HPDE6-E6E7 (cell line): Measurements from ENCODE around the gene SH2B2.

Experiments
- DNase-seq: peaks from one replicate; pipeline ENCODE4 v3.0.0; 2011; ENCODE audit warnings: missing footprints; ENCODE audit errors: extremely low spot score

The SH2B2 gene

DNA sequence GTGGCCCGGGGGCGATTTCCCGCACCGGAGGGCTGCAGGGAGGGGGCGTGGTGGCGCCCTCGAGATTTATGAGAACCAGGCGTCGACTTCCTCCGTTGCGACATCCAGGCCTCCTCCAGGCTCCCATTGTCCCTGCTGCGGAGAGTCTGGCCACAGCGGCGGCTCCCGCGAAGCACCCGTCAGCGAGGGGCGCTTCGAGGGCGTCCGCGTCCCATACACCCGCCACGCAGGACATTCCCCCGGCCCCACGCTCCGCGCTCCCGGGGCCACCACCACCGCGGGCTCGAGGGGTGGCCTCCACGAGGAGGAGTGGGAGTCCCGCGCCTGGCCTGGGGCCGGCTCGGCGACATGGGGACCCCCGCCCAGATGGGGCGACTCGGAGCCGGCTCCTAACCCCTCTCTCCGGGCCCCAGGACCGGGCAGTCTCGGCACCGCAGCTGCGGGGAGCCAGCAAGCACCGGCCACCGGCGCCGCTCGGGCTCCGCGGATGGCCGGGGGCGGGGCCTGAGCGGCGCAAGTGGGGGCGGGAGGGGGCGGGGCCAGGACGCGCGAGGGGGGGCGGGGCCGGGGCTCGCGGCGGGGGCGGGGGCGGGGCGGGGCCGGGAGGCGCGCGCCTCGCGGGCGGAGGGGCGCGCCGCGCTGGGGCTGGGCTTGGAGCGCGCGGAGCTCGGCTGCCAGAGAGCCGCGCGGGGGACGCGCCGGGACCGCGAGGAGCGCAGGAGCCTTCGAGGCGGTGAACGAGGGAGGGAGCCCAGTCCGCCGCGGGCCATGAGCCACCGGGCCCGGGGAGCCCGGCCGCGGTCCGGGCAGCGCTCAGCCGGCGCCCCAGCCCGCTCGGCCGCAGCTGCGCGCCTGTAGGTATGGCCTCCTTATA is at the start of gene SH2B2:
TSS of gene SH2B2 (plus strand) at position 632 of the 874 bp plus-strand sequence. CDS start 13,683 bp downstream, outside the sequence.
- DNase-seq, result no peak

DNA sequence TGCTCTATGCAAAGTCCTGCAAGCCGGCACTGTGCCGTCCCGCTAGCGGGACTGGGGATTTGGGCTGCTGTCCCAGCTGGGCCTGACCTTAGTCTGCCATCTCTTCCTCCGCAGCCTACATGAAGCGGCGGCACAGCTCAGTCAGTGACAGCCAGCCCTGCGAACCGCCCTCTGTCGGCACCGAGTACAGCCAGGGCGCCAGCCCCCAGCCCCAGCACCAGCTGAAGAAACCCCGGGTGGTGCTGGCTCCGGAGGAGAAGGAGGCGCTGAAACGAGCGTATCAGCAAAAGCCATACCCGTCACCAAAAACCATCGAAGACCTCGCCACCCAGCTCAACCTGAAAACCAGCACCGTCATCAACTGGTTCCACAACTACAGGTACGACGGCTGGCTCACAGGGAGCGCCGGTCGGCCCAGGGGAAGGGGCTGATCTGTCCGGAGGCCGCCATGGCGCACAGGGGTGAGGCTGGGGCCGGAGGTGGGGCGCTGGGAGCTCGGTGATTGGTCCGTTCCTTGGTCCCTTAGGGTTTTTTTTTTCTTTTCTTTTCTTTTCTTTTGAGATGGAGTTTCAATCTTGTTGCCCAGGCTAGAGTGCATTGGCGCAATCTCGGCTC is 47.4 kb upstream of the SH2B2 start:
- DNase-seq, result no peak

DNA sequence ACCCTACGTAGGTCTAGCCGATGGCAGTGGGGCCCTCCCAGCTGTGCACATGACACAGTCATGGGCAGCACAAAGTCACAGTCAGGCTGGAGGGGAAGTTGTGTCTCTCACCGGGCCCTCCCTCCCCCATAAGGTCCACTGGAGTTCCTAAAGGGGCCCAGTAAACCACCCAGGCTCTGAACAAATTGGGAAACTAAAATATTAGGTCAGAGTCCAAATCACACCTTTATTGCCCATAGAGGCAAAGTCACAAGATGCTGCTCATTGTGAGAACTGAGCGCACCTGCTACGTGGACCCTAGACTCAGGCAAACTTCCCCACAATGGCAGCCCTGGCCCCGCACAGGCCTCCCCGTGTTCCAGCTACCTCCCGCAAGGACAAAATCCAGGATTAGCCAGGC is 45.2 kb upstream of the SH2B2 start:
- DNase-seq, result no peak

DNA sequence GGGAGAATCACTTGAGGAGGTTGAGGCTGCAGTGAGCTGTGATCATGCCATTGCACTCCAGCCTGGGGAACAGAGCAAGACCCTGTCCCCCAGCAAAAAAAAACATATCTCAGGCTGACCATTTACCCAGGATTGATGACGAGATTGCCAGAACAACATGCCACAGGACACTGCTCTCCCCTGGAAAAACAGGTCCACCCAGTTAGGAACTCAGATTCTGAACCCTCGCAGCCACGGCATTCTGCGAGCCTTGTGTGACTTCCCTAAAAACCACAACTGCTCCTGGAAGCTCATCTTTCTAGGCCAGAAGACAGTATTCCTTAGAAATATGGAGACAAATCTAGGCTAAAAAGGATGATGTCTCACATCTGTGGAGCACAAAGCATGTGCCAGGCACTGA is 42.1 kb upstream of the SH2B2 start:
- DNase-seq, result no peak

DNA sequence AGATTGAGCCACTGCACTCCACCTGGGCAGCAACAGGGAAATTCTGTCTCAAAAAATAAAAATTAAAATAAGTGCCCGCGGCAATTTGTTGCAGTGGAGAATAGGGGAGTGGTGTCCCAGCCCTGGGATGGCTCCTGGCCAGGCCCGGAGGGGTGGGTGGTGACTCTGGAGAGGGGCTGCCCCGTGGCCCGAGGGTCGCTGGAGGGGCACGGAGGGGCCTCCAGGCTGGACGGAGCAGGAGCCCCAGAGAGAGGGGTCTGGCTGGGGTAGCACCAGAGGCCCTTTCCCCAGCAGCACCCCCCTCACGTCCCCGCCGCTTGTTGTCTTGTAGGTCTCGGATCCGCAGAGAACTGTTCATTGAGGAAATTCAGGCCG is 38.6 kb upstream of the SH2B2 start:
- no peak for DNase-seq

DNA sequence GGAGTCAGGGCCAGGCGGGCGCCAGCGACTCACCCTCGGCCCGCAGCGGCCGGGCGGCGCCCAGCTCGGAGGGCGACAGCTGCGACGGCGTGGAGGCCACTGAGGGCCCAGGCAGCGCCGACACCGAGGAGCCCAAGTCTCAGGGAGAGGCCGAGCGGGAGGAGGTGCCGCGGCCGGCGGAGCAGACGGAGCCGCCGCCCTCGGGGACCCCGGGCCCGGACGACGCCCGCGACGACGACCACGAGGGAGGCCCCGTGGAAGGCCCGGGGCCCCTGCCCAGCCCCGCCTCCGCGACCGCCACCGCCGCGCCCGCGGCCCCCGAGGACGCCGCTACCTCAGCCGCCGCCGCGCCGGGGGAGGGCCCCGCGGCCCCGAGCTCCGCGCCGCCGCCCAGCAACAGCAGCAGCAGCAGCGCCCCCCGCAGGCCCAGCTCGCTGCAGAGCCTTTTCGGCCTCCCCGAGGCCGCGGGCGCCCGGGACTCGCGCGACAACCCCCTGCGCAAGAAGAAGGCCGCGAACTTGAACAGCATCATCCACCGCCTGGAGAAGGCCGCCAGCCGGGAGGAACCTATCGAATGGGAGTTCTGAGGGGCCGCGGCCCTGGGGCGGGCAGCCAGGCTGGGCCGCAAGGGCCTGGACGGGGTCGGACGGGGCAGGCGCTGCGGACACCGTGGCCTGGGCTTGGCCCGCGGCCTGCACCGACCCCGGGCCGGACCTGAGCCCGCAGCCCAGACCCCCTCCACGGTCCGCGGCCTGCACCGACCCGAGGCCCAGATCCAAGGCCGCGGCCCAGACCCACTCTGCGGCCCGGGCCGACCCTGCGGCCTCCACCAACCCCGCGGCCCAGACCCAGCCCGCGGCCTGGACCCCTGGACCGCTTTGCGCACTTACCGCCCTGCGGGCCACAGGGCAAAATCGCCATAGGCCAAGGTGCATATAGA is 37.9 kb upstream of the SH2B2 start:
- no peak for DNase-seq

DNA sequence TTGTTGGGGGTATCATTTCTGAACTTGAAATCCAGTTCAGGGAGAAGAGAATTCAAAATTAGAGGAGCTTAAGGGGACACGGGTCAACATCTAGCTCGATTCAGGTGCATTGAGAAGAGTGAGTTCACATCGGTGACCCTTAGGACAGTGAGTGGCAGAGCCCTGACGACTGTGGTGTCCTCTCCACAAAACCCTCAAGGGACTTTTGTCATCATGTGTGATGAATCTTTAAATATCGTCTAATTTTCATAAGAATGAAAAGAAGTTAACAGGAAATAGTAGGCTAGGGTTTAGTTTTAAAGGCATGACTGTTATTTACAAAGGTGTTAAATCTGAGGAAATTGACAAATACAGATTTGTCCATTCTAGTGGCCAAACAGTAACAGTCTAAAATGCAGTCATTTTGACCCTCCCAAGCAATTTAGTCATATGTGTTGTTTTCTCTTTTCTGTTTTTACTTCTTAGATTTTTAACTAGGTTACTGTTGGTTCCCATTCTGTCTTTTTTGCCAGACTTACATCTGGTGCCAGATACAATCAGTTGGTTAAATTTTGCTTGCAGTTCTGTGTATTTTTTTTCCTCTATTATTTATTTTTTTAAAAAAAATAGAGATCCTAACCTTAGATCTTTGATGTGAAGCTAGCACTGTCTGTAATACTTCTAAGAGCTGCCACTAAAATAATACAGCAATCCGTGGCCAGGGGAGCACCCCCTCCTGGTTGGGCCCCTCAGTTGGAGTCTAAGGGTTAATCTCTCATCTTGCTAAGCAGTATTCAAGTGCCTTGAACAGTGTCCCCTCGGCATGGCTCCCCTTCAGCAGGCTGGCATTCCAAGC is 34.9 kb upstream of the SH2B2 start:
- DNase-seq, result no peak

DNA sequence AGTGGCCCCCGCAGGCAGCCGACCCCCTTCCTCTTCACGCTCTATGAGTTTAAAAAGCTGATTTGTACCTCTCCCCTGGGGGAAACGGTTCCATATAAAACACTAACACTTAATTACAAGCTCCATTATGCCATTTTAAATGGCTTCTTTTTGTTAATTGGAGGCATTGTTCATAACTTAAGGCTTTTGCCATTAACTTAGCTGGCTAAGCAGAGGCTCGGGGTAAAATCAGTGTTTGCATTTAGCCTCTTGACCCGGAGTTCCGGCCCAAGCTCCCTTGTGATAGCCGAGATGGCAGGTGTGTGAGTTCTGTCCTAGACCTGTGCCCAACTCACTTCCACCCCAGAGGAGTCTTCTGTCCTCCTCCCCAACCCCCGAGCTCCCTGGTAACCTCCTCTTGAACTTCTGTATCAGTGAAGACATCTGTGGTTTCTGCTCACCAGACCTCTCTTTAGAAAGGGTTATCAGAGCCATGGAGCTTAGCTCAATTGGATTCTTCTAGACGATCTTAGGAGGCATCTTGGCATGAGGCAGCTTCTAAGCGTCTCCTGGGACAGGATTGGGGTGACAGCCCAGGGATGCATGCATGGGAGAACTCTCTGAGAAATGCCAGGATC is 34.2 kb upstream of the SH2B2 start:
- DNase-seq, result no peak

DNA sequence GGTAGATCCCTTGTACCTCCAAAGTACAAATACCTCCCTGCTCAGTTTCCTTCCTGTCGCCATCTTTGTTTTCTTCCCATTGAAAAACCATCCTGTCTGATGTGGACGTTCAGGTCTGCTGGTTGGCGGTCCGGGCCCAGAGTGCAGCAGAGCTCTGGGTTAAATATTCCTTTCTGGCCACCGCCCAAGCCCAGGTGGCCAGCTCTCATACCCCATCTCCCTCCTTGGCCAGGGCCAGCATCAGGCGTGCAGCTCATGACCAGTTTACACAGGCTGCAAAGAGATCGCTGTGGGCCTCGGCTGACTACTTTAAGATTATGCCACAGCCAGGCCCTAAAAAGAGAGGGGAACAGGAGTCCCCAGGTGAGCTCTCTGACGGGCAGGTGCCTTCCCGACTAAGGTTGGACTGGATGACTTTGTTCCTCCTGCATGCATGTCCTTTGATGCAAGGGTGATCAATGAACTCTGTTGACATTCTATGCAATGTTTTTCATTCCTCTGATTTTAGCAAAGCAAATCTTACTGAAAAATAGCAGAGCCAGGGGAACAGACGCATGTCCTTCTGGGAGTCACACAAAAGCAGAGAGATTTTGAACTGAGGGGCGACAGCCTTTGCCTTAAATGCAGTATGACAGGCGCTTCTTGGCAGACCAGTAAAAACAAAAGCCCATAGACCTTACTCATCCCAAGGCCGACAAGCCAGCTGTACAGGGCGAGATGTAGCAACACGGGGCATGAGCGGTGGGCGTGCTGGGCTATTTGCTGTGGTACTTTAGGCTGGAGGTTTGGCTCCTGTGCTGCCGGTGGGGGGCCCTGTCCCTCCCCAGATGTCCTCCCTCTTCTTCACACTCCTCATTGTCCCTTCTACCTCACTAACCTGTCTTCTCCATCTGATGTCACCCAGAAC is 33.3 kb upstream of the SH2B2 start:
- no peak for DNase-seq

DNA sequence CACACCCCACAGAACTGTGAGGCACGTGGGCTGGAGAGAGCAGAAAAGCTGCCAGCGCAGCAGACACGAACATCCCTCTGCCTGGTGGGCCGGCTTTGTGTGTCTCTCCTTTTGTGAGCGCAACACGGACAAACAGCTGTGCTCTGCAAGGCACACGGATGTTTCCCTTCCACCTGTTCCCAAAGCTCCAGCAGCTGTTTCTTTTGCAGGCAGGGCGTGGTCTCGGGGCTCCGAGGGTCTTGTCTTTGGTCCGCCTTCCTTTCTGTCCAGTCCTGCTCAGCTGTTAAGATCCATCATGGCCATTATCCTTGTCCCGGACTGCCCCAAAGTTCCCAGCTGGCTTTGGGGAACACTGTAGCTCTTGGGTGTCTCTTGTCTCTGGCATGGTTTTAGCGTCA is 32.7 kb upstream of the SH2B2 start:
- DNase-seq, result no peak

DNA sequence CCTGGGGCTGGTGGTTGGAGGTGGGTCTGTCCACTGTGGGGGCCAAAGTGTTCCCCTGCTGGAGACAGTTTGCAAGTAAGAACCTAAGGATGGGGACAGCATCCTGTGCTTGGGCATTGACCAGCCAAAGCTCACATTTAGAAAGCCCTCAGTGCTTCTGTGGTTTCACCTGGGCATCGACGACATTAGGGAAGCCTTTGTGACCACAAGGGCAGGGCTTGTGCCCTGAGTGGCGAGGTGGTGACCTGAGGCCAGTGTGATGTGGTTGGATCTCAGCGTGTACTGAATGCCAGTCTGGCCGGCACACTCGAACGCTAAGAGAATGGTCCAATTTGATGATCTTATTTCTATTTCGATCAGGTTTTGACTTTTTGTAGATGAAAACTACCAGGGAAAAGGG is 32.1 kb upstream of the SH2B2 start:
- DNase-seq, result no peak

DNA sequence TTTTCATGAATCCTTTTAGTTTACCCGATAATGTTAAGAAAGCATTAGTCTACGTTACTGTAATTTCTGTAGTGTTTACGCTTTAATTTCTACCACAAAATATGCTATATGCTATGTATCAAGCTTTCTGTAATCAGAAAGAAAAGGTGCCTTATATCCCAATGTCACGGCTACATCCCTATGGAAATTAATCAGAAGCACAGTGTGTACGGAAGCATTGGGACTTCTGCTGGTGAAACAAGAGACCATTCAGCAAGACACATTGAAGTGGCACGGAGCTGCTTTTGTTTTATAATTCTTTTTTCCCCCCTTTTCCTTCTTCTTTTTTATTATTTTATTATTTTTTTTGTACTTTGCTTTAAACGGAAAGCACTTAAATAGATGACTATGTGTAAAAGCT is 31.2 kb upstream of the SH2B2 start:
- no peak for DNase-seq

DNA sequence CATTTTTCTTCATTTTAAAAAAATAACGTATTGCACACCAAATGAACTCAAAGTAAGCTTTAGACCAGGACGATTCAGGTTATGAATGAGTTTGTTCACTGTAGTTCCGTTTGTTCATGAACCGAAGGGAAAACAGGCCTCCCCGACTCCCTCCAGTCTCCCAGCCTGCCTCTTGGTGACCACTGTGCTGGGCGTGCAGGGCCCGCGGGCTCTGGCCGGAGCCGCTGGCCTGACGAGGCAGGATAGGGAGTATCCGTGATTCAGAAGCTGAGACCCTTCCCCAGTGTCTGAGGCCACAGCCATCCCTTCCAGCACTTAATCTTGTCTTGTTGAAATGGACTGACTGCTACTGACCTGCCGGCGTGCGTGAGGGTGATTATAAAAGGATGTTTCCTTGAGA is 30.8 kb upstream of the SH2B2 start:
- DNase-seq, result no peak

DNA sequence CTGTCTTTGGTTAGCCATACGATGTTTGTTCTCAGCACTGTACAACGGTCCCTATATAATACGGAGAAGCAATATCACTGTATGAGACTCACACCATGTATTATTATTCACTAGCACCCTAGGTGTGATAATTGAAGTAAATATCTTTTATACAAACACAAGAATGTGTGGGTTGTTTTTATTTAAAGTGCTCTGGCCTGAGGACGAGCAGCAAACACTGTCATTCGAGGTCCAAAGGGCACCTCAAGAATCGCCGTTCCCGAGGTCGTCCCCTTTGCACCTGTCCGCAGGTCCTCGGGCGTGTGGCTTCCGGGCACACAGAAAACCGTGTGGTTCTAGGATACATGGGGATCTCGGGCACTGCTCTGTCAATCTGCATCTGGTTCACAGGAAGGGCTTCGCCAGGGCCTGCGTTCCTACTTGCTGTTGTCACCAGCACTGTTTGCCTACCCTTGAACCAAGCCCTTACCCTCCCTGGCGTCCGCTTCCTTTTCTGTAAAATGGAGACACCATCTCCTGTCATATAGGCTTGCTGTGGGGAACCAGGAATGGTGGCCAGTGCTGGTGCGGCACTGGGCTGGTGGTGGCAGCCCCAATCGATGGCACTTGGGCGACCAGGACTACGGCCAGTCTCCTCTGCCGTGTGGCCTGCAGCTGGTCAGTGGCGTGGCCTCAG is 28.5 kb upstream of the SH2B2 start:
- no peak for DNase-seq

DNA sequence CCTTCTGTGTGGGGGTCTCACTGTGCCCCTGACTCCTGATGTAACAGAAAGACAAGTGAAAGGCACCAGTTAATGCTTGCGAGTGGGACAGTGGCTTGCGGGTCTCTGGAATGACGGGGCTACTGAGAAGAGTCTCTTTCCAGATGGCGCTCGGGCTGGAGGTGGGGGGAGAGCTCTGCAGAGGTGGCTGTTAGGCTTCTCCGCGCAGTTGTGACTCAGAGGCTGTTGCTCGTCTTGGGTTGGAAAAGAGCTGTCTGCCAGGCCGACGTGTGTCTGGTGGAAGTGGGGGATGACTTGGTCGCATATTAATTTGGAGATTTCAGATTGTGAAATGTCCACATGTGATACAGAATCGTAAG is 27.9 kb upstream of the SH2B2 start:
- no peak for DNase-seq

DNA sequence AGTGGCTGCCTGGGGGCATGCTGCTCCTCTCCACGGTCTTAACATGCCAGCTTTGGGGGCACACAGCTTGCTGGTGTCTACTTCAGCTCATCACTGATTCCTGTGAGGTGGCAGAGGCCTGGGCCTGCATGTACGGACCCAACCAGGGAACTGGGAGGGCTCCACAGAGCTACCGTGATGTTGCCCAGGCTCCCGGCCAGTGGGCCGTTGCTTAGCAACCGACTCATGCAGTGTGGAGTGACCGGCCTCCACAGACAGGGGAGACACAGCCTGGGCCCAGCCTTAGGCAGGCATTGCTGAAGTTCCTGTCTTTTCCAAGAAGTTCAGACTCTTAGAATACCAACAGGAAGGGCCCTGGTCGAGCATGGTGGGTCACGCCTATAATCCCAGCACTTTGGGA is 25.8 kb upstream of the SH2B2 start:
- DNase-seq, result no peak

DNA sequence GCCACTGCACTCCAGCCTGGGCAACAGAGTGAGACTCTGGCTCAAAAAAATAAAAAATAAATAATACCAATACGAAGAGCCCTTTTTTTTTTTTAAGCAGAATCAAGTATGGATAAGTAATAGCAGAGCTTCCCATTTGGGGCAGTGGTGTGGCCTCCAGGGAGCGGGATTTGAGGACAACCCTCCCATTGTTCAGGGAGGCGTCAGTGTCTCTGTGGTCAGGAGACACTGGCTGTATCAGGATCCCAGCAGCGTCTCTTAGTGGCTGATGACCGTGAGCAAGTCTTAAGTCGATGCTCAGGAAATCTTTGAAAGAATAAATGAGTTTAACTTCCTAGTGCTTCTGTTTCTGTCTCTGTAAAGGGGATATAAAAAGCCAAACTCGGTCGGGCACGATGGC is 25.2 kb upstream of the SH2B2 start:
- no peak for DNase-seq

DNA sequence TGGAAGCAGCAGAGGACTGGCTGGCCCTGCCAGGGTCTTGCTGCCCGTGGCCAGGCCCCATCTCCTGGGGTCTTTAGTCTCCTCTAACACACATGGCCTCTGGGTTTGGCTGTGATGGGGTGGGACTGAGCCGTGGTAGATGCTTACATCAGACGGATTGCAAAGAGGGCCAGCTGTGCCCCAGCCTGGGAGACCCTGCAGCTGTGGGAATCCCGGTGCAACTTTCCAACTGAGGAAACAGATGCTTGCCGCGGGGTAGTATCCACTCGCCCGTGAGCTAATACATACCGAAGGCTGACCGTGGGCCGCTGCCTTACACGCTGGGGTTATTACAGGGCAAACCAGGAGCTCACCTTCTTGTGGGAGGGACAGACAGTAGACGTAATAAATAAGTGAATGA is 24.1 kb upstream of the SH2B2 start:
- no peak for DNase-seq

DNA sequence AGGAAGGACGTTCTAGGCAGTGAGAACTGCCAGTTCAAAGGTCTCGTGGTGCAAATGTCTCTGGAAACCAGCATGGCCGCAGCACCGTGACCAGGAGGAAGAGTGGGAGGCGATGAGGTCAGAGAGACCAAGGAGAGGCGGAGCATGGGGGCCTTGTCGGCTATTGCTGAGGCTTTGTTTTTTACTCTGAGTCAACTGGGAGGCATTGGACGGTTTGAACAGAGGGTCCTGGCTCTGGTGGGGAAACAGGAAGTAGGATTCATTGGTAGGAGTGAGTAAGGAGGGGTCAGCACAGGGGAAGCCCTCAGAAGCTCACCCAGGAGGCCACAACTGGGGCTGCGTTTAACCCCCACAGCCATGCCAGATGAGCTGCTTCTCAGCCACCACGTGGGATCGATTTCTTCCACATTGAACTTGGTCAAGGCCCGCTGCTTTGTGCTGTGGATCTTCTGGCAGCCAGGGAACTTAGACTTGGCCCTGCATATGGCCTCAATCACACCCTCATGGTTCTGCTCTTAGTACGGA is 22.2 kb upstream of the SH2B2 start:
- DNase-seq, result no peak
